Measurements from ENCODE around the gene DEK. TPM values are rescaled to one million over a fixed set of nuclear protein-coding genes. Genes with fewer than 3 reads are reported as not detected.
"Not testable (repeated sequence)": the region's sequence is repeated elsewhere in the genome, so short reads cannot be mapped to it uniquely, and the experiment has no call there.

The DEK gene
- 59.8 TPM for total RNA-seq

- DNase-seq (ENCODE audit: low spot score), result peak; percentile 86
Observed at GRCh38 chr6:18264219-18264922, at the start of gene DEK. Gene DEK, minus strand, starts transcription at chr6:18264530. Its CDS starts 543 bp downstream, at chr6:18263987.

DNA sequence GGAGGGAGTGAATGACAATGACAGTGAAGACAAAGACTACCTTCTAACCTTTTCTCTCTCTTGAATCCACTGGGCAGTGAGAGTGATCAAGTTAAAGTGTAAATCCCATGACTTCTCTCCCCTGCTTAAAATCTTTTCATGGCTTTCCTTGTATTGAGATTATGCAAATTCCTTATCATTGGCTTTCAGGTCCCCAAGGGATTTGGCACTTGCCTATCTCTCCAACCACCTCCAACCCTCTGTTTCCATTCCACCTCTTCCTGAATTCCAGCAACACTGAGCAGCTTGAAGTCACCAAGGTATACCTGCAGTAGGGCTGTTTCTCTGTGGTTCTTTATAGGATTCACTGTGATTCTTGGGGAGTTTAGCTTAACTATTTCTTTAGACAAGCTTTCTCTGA is 48.0 kb upstream of the DEK start:
- DNase-seq (ENCODE audit: low spot score), result no peak

GRCh38 chr6:18310010-18310409 is 45.7 kb upstream of the DEK start:
- not testable (repeated sequence) for DNase-seq (ENCODE audit: low spot score)

DNA sequence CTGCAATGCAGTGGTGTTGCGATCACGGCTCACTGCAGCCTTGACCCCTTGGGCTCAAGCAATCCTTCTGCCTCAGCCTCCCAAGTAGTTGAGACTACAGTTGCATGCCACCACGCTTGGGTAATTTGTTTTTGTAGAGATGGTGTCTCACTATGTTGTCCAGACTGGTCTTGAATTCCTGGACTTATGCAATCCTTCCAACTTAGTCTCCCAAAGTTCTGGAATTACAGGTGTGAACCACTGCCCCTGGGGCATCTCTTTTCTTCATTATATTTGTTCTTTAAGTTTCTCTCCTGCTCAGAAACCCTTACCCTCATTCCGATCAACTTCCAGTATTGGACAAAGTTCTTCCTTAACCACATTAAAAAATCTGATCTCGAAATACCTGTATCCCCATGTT is 44.7 kb upstream of the DEK start:
- no peak for DNase-seq (ENCODE audit: low spot score)

GRCh38 chr6:18308070-18308735 is 43.9 kb upstream of the DEK start:
- no peak for DNase-seq (ENCODE audit: low spot score)

- no peak for DNase-seq (ENCODE audit: low spot score)
Observed at GRCh38 chr6:18306977-18307376, 42.6 kb upstream of the DEK start.

- DNase-seq (ENCODE audit: low spot score), result no peak
Observed at GRCh38 chr6:18302561-18303439, 38.5 kb upstream of the DEK start.

- no peak for DNase-seq (ENCODE audit: low spot score)
Observed at GRCh38 chr6:18293076-18293904, 29.0 kb upstream of the DEK start.

- DNase-seq (ENCODE audit: low spot score), result no peak
Observed at GRCh38 chr6:18289283-18289682, 25.0 kb upstream of the DEK start.

- DNase-seq (ENCODE audit: low spot score), result no peak
Observed at GRCh38 chr6:18284261-18284660, 19.9 kb upstream of the DEK start.

GRCh38 chr6:18281564-18281963 is 17.2 kb upstream of the DEK start:
- no peak for DNase-seq (ENCODE audit: low spot score)

- DNase-seq (ENCODE audit: low spot score), result no peak
Observed at GRCh38 chr6:18280084-18280483, 15.8 kb upstream of the DEK start.

- DNase-seq (ENCODE audit: low spot score), result no peak
Observed at GRCh38 chr6:18279422-18279821, 15.1 kb upstream of the DEK start.

GRCh38 chr6:18277237-18278006 is 13.1 kb upstream of the DEK start:
- no peak for DNase-seq (ENCODE audit: low spot score)

GRCh38 chr6:18276610-18277236 is 12.4 kb upstream of the DEK start:
- no peak for DNase-seq (ENCODE audit: low spot score)

- DNase-seq (ENCODE audit: low spot score), result no peak
Observed at GRCh38 chr6:18270216-18270615, 5.9 kb upstream of the DEK start.

- DNase-seq (ENCODE audit: low spot score), result peak; percentile 40
Observed at GRCh38 chr6:18269717-18270116, 5.4 kb upstream of the DEK start.

DNA sequence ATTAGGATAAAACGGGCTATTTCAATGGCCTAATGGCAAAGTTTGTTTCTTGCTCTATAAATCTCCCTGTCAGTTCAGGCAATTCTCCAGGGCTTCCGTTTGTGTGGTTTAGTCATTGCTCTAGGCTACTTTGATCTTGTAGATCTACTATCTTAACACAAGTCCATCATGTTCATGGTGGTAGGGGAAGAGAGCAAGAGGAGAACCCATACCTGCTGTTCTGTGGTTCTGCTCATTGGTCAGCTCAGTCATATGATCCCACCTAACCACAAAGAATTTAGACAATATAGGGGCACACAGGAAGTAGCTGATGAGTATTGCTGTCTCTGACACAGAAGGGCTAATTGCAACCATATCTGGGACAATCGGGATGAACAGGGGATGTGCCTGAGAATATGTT is 4.9 kb upstream of the DEK start:
- DNase-seq (ENCODE audit: low spot score), result no peak

DNA sequence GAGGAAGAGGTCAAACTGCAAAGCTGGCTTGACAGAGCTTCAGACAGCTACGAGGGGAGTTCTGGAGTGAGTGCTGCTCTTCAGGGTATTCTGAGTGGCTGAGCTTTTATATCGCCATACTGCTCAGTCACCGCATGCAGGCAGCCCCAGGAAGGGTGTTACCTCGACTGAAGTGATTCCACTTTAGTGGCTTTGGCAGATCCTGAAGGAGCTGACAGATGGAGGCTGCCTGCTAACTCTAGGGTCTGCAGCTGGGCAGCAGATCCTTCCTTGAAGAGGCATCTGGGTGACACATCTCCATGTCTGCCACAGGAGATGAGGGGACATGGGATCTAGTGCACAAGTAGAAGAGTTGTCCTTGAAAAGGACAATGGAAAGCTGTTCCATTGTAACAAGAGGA is 3.7 kb upstream of the DEK start:
- DNase-seq (ENCODE audit: low spot score), result no peak

DNA sequence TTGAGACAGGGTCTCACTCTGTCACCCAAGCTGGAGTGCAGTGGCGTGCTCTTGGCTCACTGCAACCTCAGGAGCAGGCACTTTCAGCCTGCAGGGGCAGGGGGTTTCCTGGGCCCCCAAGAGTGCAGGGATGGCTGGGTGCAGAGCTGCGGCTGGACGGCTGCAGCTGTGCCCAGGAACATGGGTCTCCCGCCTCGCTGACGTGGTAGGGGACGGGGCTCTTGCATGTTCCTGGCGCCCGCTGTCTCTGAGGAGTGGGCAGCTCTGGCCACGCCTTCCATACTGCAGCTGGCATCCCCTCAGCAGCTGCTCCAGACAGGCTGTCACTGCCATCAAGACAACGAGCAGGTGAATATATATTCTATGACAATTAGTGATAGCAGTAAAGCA is 2.2 kb upstream of the DEK start:
- DNase-seq (ENCODE audit: low spot score), result no peak
